Dermis microvascular lymphatic vessel endothelial cell (primary cell): ENCODE measurements around the gene EIF4A2. TPM values are rescaled to one million over a fixed set of nuclear protein-coding genes. Genes with fewer than 3 reads are reported as not detected.
"Not testable (repeated sequence)": the region's sequence is repeated elsewhere in the genome, so short reads cannot be mapped to it uniquely, and the experiment has no call there.

Source experiments
- DNase-seq, 2 donors: peaks; one replicate each; pipeline versions ENCODE4 v3.0.0 to v3.0.0-alpha.2; 2010; ENCODE audit warnings: low read depth in 2 of 2
- total RNA-seq: library from RNA; depleted of rRNA; stranded (reverse); fragments of >200 nt; gene quantifications from 2 replicates; pipeline ENCODE4 v1.2.1, GENCODE V29; 2014

The EIF4A2 gene
- total RNA-seq, 1 donor from 2014 or later: 329 TPM

GRCh38 chr3:186818956-186819355, 35.6 kb downstream of the EIF4A2 start:
- no peak for DNase-seq

- DNase-seq: peak; percentile 63
Measured at GRCh38 chr3:186821429-186822387, 38.3 kb downstream of the EIF4A2 start.

GRCh38 chr3:186822388-186822759, 39.0 kb downstream of the EIF4A2 start:
- DNase-seq: not testable (repeated sequence)

GRCh38 chr3:186823386-186823785, 40.0 kb downstream of the EIF4A2 start:
- DNase-seq: no peak

- no peak for DNase-seq
Measured at GRCh38 chr3:186824430-186825139, 41.2 kb downstream of the EIF4A2 start.

GRCh38 chr3:186825294-186825821, 42.0 kb downstream of the EIF4A2 start:
- no peak for DNase-seq

GRCh38 chr3:186825872-186826409, 42.6 kb downstream of the EIF4A2 start:
- no peak for DNase-seq

- no peak for DNase-seq
Measured at GRCh38 chr3:186826410-186826975, 43.1 kb downstream of the EIF4A2 start.

- DNase-seq: peak; percentile 49 to 79
Measured at GRCh38 chr3:186826976-186827857, 43.8 kb downstream of the EIF4A2 start.

- no peak for DNase-seq
Measured at GRCh38 chr3:186828340-186828739, 45.0 kb downstream of the EIF4A2 start.

- DNase-seq: no peak
Measured at GRCh38 chr3:186831798-186832197, 48.4 kb downstream of the EIF4A2 start.

GRCh38 chr3:186832276-186832675, 48.9 kb downstream of the EIF4A2 start:
- DNase-seq: no peak

Other genes starting within 250 kb of the EIF4A2 start
- gene CRYGS, start 239.2 kb upstream of the EIF4A2 start, total RNA-seq: 0.77 and 0.89 TPM in 2 replicates
- 16.2 and 17.4 TPM in 2 replicates for gene TBCCD1, start 216.2 kb upstream of the EIF4A2 start, total RNA-seq
- gene DNAJB11, start 212.9 kb upstream of the EIF4A2 start, total RNA-seq: 38.3 and 38.9 TPM in 2 replicates
- under 0.01 TPM in 1 of 2 replicates, not detected in the other for gene AHSG, start 170.5 kb upstream of the EIF4A2 start, total RNA-seq
- not detected in 2 replicates for gene FETUB, start 143.2 kb upstream of the EIF4A2 start, total RNA-seq
- gene HRG, start 117.6 kb upstream of the EIF4A2 start, total RNA-seq: not detected in 2 replicates
- not detected in 2 replicates for gene KNG1, start 66.2 kb upstream of the EIF4A2 start, total RNA-seq
- gene RFC4, start 22.9 kb downstream of the EIF4A2 start, total RNA-seq: 12.5 and 22.1 TPM in 2 replicates
- gene ADIPOQ, start 59.1 kb downstream of the EIF4A2 start, total RNA-seq: not detected in 2 replicates
- 32.5 and 85.3 TPM in 2 replicates for gene ST6GAL1, start 146.9 kb downstream of the EIF4A2 start, total RNA-seq